ENCODE measurements around the gene HMCN2.

DNA sequence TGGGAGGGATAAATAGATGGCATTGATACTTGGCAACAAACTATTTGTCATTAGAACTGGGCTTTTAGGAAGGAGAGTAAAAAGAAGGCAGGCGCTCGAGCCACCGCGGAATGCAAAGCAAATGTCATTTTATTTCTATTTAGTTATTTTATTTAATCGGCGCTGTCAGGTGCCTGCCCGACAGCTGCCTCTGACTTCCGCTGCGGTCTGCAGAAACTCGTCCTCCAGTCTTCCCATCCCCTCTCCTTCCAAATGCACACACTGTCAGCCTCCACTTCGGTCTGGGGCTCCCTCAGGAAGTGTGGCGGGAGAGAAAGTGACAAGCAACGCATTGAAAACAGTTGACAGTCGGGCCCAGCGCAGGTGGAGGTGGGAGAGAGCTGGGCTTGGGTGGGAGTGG lies 208.5 kb downstream of the HMCN2 start:
- TF ChIP-seq, protein P1, sequence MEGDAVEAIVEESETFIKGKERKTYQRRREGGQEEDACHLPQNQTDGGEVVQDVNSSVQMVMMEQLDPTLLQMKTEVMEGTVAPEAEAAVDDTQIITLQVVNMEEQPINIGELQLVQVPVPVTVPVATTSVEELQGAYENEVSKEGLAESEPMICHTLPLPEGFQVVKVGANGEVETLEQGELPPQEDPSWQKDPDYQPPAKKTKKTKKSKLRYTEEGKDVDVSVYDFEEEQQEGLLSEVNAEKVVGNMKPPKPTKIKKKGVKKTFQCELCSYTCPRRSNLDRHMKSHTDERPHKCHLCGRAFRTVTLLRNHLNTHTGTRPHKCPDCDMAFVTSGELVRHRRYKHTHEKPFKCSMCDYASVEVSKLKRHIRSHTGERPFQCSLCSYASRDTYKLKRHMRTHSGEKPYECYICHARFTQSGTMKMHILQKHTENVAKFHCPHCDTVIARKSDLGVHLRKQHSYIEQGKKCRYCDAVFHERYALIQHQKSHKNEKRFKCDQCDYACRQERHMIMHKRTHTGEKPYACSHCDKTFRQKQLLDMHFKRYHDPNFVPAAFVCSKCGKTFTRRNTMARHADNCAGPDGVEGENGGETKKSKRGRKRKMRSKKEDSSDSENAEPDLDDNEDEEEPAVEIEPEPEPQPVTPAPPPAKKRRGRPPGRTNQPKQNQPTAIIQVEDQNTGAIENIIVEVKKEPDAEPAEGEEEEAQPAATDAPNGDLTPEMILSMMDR (IDR thresholded peaks at IDR 0.05; ENCODE audit: low read depth, low read length), result no peak
- no peak for TF ChIP-seq EZH2phosphoT487 (IDR thresholded peaks at IDR 0.05; ENCODE audit: low read depth)

All from OCI-LY3 (cell line).